ENCODE measurements around the gene CAND2.

DNA sequence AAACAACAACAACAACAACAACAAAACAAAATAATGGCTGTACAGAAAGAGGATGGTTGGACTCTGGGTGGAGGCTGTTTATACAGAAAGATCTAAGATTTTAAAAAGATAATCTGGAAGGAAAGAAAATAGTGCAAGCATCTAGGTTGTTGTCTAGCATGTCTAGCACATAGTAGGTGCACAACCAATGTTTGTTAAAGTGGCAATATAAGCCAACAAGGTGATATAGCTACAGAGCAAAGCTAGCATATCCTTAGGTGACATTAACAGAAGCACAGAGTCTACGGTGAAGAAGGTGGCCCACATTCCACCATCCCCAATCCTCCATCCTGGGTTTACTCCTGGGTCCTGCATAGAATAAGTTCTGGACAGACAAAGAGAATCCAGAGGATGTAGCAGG lies 42.2 kb upstream of the CAND2 start:
- TF ChIP-seq, protein P1, sequence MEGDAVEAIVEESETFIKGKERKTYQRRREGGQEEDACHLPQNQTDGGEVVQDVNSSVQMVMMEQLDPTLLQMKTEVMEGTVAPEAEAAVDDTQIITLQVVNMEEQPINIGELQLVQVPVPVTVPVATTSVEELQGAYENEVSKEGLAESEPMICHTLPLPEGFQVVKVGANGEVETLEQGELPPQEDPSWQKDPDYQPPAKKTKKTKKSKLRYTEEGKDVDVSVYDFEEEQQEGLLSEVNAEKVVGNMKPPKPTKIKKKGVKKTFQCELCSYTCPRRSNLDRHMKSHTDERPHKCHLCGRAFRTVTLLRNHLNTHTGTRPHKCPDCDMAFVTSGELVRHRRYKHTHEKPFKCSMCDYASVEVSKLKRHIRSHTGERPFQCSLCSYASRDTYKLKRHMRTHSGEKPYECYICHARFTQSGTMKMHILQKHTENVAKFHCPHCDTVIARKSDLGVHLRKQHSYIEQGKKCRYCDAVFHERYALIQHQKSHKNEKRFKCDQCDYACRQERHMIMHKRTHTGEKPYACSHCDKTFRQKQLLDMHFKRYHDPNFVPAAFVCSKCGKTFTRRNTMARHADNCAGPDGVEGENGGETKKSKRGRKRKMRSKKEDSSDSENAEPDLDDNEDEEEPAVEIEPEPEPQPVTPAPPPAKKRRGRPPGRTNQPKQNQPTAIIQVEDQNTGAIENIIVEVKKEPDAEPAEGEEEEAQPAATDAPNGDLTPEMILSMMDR (conservative IDR thresholded peaks at IDR 0.05; ENCODE audit: low read depth in 2 of 2) = no peak
- TF ChIP-seq, protein P2, sequence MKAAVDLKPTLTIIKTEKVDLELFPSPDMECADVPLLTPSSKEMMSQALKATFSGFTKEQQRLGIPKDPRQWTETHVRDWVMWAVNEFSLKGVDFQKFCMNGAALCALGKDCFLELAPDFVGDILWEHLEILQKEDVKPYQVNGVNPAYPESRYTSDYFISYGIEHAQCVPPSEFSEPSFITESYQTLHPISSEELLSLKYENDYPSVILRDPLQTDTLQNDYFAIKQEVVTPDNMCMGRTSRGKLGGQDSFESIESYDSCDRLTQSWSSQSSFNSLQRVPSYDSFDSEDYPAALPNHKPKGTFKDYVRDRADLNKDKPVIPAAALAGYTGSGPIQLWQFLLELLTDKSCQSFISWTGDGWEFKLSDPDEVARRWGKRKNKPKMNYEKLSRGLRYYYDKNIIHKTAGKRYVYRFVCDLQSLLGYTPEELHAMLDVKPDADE (IDR thresholded peaks at IDR 0.05) = no peak
- TF ChIP-seq EZH2 (IDR thresholded peaks at IDR 0.05; ENCODE audit: low read depth, unreplicated experiment) (no peak), EZH2phosphoT487 (IDR thresholded peaks at IDR 0.05; ENCODE audit: unreplicated experiment) (no peak), NANOG (IDR thresholded peaks at IDR 0.05; ENCODE audit: borderline replicate concordance) (no peak)
- TF ChIP-seq, protein P3, sequence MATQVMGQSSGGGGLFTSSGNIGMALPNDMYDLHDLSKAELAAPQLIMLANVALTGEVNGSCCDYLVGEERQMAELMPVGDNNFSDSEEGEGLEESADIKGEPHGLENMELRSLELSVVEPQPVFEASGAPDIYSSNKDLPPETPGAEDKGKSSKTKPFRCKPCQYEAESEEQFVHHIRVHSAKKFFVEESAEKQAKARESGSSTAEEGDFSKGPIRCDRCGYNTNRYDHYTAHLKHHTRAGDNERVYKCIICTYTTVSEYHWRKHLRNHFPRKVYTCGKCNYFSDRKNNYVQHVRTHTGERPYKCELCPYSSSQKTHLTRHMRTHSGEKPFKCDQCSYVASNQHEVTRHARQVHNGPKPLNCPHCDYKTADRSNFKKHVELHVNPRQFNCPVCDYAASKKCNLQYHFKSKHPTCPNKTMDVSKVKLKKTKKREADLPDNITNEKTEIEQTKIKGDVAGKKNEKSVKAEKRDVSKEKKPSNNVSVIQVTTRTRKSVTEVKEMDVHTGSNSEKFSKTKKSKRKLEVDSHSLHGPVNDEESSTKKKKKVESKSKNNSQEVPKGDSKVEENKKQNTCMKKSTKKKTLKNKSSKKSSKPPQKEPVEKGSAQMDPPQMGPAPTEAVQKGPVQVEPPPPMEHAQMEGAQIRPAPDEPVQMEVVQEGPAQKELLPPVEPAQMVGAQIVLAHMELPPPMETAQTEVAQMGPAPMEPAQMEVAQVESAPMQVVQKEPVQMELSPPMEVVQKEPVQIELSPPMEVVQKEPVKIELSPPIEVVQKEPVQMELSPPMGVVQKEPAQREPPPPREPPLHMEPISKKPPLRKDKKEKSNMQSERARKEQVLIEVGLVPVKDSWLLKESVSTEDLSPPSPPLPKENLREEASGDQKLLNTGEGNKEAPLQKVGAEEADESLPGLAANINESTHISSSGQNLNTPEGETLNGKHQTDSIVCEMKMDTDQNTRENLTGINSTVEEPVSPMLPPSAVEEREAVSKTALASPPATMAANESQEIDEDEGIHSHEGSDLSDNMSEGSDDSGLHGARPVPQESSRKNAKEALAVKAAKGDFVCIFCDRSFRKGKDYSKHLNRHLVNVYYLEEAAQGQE (IDR thresholded peaks at IDR 0.05; ENCODE audit: unreplicated experiment) = no peak
